A673 (cell line): ENCODE data around the gene TENM4.
A peak's percentile ranks its signal among the peaks of the same experiment; 100 is the strongest.

Experiments
- CTCF ChIP-seq: fragments of 300-800, 200-600 bp; sonication (generic); conservative IDR thresholded peaks from 2 replicates; pipeline ENCODE4 v1.5.1; 2017; ENCODE audit warnings: low read depth, mild to moderate bottlenecking, antibody characterized with exemption, low read length, moderate library complexity, mixed read lengths
- EZH2 ChIP-seq: fragments of 200-600 bp; sonication (generic); IDR thresholded peaks from 2 replicates; pipeline ENCODE4 v1.6.1; 2017; ENCODE audit warnings: borderline replicate concordance, low read depth, mild to moderate bottlenecking, mixed read lengths, antibody characterized with exemption, low read length; ENCODE audit not compliant: poor library complexity, severe bottlenecking

- TF ChIP-seq CTCF (no peak), EZH2 (peak; percentile 93)
These were observed 3.4 kb downstream of the TENM4 start for GRCh38 chr11:79437278-79437980.
